DND-41 (cell line): ENCODE measurements around the gene ZNF688.

ENCODE experiments used
- ATAC-seq: fragments of 200-7000 bp; cut with Tn5 transposase; 3 replicates; pipeline ENCODE4 v1.9.1; 2021; ENCODE audit warnings: low read depth; ENCODE audit not compliant: insufficient read depth
- DNase-seq: peaks from one replicate; pipeline ENCODE4 v3.0.0-alpha.2; 2020
- H2AFZ ChIP-seq: 2 replicates; pipeline ENCODE4 v1.6.0; 2012; ENCODE audit warnings: low read depth, low read length
- H3K27ac ChIP-seq: 2 replicates; pipeline ENCODE4 v1.5.1; 2012; ENCODE audit warnings: low read length, inconsistent platforms
- H3K27me3 ChIP-seq: fragments of 200-600 bp; sonication (generic); 2 replicates; pipeline ENCODE4 v1.6.0; 2012; ENCODE audit warnings: low read length, mild to moderate bottlenecking, inconsistent platforms; ENCODE audit not compliant: insufficient read depth, poor library complexity
- H3K36me3 ChIP-seq: 2 replicates; pipeline ENCODE4 v1.5.1; 2012; ENCODE audit warnings: low read length, inconsistent platforms; ENCODE audit not compliant: insufficient read depth
- H3K4me1 ChIP-seq: 2 replicates; pipeline ENCODE4 v1.5.1; 2012; ENCODE audit warnings: mild to moderate bottlenecking, low read length; ENCODE audit not compliant: insufficient read depth
- H3K4me2 ChIP-seq: 2 replicates; pipeline ENCODE4 v1.6.0; 2012; ENCODE audit warnings: mild to moderate bottlenecking, moderate library complexity, low read length, inconsistent platforms; ENCODE audit not compliant: insufficient read depth
- H3K4me3 ChIP-seq, 2 experiments: fragments of 200-600 bp in 1 of 2; shearing (Covaris generic) in 1 of 2; 2 replicates each; pipeline ENCODE4 v1.5.1; 2012 to 2016; ENCODE audit warnings: inconsistent platforms in 2 of 2, low read length in 2 of 2, mild to moderate bottlenecking in 2 of 2, low read depth in 1 of 2, moderate library complexity in 1 of 2
- H3K79me2 ChIP-seq: 2 replicates; pipeline ENCODE4 v1.6.0; 2012; ENCODE audit warnings: low read length, inconsistent platforms; ENCODE audit not compliant: insufficient read depth
- H3K9ac ChIP-seq: 2 replicates; pipeline ENCODE4 v1.6.0; 2012; ENCODE audit warnings: low read depth, mild to moderate bottlenecking, inconsistent platforms, low read length, moderate library complexity
- H3K9me3 ChIP-seq: 2 replicates; pipeline ENCODE4 v1.5.1; 2012; ENCODE audit warnings: low read length, moderate library complexity, mild to moderate bottlenecking, inconsistent platforms; ENCODE audit not compliant: insufficient read depth, severe bottlenecking
- H4K20me1 ChIP-seq: 2 replicates; pipeline ENCODE4 v1.6.0; 2012; ENCODE audit warnings: low read length; ENCODE audit not compliant: insufficient read depth
- EZH2 ChIP-seq: IDR thresholded peaks from 3 replicates; pipeline ENCODE4 v1.6.1; 2012; ENCODE audit warnings: borderline replicate concordance, low read depth, mild to moderate bottlenecking, moderate library complexity, low read length, inconsistent platforms; ENCODE audit not compliant: severe bottlenecking
- TF ChIP-seq, protein P1 (sequence below): IDR thresholded peaks from 2 replicates; pipeline ENCODE4 v1.5.1; 2012; ENCODE audit warnings: borderline replicate concordance, low read length, moderate library complexity, mild to moderate bottlenecking; ENCODE audit not compliant: poor library complexity, severe bottlenecking; ENCODE audit errors: extremely low read depth

The ZNF688 gene

DNA sequence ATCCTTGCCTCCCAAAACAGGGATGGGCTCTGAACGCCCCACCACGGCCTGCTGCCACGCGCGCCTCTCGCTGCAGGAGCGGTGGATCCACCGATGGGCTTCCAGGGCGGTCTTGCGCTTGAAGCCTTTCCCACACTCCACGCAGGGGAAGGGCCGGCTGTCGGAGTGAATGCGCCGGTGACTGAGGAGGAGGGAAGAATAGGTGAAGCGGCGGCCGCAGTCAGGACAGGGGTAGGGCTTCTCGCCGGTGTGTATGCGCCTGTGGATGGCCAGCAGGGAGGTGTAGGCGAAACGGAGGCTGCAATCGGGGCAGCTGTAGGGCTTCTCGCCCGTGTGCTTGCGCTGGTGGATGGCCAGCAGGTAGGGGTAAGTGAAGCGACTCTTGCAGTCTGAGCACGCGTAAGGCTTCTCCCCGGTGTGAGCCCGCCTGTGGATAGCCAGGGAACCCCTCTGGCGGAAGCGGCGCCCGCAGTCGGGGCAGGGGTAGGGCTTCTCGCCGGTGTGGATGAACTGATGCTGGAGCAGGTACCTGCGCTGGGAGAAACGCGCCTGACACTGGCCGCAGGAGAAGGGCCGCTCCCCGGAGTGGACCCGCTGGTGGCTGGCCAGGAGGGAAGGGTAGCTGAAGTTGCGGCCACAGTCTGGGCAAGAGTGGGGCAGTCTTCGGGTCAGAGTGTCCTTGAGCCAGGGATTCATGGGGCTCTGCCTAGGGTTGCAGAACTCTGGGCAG lies 11.3 kb upstream of the ZNF688 start:
- Histone ChIP-seq H3K36me3 (peaks cover 61% of the 10 kb centered on the region), H4K20me1 (peaks cover 4% of the 10 kb centered on the region; the same call in 1 of the 2 replicates), H3K9me3 (no peaks in the 10 kb centered on the region), H2AFZ (no peak overlapping the region), H3K9ac (no peak overlapping the region), H3K27ac (no peak overlapping the region), H3K27me3 (no peaks in the 10 kb centered on the region), H3K4me2 (peak overlapping the region; percentile 40; the same call in 1 of the 2 replicates), H3K4me3 (no peak overlapping the region), H3K4me1 (peaks cover 58% of the 10 kb centered on the region), H3K79me2 (peaks cover 86% of the 10 kb centered on the region)
- no peak for TF ChIP-seq EZH2
- TF ChIP-seq, protein P1, sequence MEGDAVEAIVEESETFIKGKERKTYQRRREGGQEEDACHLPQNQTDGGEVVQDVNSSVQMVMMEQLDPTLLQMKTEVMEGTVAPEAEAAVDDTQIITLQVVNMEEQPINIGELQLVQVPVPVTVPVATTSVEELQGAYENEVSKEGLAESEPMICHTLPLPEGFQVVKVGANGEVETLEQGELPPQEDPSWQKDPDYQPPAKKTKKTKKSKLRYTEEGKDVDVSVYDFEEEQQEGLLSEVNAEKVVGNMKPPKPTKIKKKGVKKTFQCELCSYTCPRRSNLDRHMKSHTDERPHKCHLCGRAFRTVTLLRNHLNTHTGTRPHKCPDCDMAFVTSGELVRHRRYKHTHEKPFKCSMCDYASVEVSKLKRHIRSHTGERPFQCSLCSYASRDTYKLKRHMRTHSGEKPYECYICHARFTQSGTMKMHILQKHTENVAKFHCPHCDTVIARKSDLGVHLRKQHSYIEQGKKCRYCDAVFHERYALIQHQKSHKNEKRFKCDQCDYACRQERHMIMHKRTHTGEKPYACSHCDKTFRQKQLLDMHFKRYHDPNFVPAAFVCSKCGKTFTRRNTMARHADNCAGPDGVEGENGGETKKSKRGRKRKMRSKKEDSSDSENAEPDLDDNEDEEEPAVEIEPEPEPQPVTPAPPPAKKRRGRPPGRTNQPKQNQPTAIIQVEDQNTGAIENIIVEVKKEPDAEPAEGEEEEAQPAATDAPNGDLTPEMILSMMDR: no peak
- ATAC-seq (no peak), DNase-seq (no peak)

DNA sequence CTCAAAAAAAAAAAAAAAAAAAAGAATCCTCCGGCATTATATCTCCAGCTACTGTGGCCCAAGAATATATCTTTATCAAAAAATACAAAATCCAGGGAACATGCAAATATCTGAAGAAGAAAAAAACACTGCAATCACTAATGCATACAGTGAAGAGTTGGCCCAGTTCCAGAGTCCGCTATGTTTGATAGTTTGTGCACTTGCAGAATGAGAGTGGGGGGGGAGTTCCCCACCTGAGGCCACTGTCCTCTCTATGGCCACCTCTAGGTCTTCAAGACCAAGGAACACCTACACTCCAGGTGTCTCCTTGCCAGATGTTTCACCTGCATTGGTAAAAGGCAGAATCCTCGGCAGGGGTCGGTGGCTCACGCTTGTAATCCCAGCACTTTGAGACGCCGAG lies 9.9 kb upstream of the ZNF688 start:
- Histone ChIP-seq H3K27me3 (no peaks in the 10 kb centered on the region), H3K9ac (no peak overlapping the region), H3K27ac (no peak overlapping the region), H2AFZ (no peak overlapping the region), H3K4me2 (peak overlapping the region; percentile 40; the same call in 1 of the 2 replicates), H3K4me1 (peaks cover 46% of the 10 kb centered on the region), H3K79me2 (peaks cover 82% of the 10 kb centered on the region), H4K20me1 (peaks cover 4% of the 10 kb centered on the region; the same call in 1 of the 2 replicates), H3K4me3 (no peak overlapping the region), H3K36me3 (peaks cover 59% of the 10 kb centered on the region), H3K9me3 (no peaks in the 10 kb centered on the region)
- DNase-seq: no peak
- ATAC-seq: no peak
- TF ChIP-seq, protein P1: no peak
- TF ChIP-seq EZH2: no peak

DNA sequence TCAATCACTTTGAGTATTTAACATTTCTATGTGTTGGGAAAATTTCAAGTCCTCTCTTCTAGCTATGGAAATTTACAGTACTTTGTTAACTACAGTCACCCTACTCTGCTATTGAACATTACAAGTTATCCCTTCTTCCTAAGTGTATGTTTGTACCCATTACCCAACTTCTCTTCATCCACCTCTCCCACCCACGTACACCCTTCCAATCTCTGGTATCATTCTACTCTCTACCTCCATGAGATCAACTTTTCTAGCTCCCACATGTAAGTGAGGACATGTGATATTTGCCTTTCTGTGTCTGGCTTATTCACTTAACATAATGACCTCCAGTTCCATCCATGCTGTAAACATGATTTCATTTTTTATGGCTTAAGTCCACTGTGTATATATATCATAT lies 3.2 kb upstream of the ZNF688 start:
- H3K27me3 ChIP-seq: no peaks in the 10 kb centered on the region
- H3K36me3 ChIP-seq: peaks cover 35% of the 10 kb centered on the region
- H3K4me1 ChIP-seq: peaks cover 47% of the 10 kb centered on the region
- H3K27ac ChIP-seq: no peak overlapping the region
- H3K79me2 ChIP-seq: peaks cover 83% of the 10 kb centered on the region
- no peak overlapping the region for H3K4me3 ChIP-seq
- H3K4me2 ChIP-seq: peak overlapping the region; percentile 40
- ATAC-seq (no peak), DNase-seq (no peak)
- no peak overlapping the region for H3K9ac ChIP-seq
- H4K20me1 ChIP-seq: no peaks in the 10 kb centered on the region
- no peaks in the 10 kb centered on the region for H3K9me3 ChIP-seq
- TF ChIP-seq EZH2: no peak
- TF ChIP-seq, protein P1: no peak
- no peak overlapping the region for H2AFZ ChIP-seq
